ENCODE measurements around the gene LRRC18.

Gene LRRC18

DNA sequence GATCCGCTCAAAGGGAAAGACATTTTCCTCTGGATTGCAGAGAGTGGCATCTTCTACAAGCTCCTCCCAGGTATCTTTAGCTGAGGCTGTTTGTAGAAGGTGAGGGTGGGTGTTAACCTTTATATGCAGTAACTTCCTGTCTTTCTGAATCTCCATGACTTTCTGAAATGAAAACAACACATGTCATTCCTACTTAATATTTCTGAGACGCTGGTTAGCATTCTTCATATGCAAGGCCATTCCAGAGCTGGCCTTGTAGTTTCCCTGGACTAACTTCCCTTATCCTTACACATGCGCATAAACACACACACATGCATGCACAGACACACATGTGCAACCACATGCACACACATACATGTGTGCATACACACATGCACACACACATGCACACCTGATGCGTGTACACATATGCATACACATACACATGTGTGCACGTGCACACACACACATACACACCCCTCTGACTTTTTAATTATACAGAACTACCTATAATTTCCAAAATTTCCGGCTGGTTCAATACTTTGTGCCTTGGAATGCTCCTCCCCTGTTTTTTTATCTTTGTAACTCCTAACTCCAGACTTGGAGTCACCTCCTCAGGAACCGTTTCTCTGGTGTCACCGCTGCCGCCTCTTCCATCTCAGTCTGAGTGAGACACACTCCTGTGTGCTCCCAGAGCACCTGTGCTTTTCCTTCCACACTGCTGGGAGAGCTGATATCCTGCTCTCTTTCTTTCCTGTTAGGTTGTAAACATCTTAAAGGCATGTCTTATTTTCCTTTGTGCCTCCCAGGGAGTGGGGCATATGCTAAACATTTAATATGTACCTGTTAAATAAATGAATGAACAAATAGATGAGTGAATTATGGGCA lies 55.2 kb downstream of the LRRC18 start:
- CTCF ChIA-PET: interaction anchor here (0.6 kb wide), 2 partner anchors 105 to 280 kb away, joined by 5 to 6 read pairs; no protein-coding TSS in a partner anchor
- H3K27ac ChIP-seq: no peak overlapping the region
- POLR2A ChIA-PET (ENCODE audit: low non-redundant PET): no interaction called here
- no peak for DNase-seq (ENCODE audit: low spot score)
- TF ChIP-seq, protein P1, sequence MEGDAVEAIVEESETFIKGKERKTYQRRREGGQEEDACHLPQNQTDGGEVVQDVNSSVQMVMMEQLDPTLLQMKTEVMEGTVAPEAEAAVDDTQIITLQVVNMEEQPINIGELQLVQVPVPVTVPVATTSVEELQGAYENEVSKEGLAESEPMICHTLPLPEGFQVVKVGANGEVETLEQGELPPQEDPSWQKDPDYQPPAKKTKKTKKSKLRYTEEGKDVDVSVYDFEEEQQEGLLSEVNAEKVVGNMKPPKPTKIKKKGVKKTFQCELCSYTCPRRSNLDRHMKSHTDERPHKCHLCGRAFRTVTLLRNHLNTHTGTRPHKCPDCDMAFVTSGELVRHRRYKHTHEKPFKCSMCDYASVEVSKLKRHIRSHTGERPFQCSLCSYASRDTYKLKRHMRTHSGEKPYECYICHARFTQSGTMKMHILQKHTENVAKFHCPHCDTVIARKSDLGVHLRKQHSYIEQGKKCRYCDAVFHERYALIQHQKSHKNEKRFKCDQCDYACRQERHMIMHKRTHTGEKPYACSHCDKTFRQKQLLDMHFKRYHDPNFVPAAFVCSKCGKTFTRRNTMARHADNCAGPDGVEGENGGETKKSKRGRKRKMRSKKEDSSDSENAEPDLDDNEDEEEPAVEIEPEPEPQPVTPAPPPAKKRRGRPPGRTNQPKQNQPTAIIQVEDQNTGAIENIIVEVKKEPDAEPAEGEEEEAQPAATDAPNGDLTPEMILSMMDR (conservative IDR thresholded peaks at IDR 0.05; ENCODE audit: low read depth): no peak

DNA sequence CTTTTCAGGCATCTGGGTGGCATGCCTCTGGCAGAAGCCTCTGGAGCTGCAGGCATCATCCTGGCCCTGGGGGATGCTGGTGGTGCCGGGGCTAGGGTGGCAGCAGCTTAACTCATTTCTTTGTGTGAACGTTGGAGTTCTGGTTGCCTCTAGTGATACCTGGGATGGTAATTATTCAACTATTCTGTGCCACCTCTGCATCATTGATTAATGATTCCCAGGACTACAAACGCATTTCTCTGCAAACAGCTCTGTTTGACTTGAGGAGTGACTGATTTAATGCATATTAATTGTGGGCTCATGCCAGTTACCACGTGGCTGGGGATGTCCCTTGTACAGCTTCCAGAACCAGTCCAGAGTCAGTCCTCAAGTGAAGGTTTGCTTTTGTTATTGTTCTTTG lies 55.9 kb downstream of the LRRC18 start:
- no peak overlapping the region for H3K27ac ChIP-seq
- CTCF ChIA-PET: interaction anchor here (0.7 to 1.0 kb wide), 2 partner anchors 224 to 225 kb away, joined by 3 to 6 read pairs; no protein-coding TSS in a partner anchor
- DNase-seq (ENCODE audit: low spot score): no peak
- TF ChIP-seq, protein P1 (conservative IDR thresholded peaks at IDR 0.05; ENCODE audit: low read depth): no peak
- POLR2A ChIA-PET (ENCODE audit: low non-redundant PET): no interaction called here

DNA sequence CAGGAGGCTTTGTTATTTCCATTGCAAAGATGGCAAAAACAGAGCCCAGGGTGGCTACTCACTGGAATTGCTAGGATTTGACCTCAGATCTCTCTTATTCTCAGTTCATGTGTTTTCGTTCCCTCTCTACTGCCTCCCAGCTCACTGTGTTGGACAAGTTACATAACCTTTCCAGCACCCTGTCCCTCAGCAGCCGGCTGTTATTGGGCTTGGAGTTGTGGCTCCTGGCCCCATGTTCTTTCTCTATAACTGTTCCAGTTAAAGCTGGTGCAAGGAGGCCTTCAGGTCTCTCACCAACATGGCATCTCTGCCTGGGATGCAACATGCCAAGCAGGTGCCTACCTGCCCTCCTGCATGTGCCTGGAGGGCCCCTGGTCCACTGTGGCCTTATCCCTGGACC lies 56.8 kb downstream of the LRRC18 start:
- TF ChIP-seq, protein P1 (conservative IDR thresholded peaks at IDR 0.05; ENCODE audit: low read depth): no peak
- CTCF ChIA-PET: interaction anchor here (1.0 kb wide), 1 partner anchor 225 kb away, joined by 3 read pairs; no protein-coding TSS in a partner anchor
- no peak overlapping the region for H3K27ac ChIP-seq
- POLR2A ChIA-PET (ENCODE audit: low non-redundant PET): no interaction called here
- no peak for DNase-seq (ENCODE audit: low spot score)

DNA sequence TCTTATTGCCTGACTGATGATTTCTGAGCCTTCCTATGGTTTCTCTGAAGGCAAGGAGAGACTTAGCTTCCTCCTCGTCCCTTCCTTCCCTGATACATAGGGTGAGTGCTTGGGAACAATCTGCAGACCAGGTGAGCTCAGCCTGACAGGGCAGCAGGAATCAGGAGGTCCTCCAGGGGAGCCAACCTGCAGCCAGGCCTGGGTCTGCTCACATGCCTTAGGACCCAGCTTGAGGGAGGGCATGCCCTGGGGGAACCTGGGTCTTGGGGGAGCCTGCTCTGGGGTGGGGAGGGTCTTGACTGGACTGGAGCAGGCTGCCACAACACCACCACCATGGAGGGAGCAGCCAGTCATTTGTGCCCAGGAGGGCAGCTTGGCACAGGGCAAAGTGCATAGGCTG lies 57.7 kb downstream of the LRRC18 start:
- TF ChIP-seq, protein P1 (conservative IDR thresholded peaks at IDR 0.05; ENCODE audit: low read depth): no peak
- CTCF ChIA-PET: no interaction called here
- H3K27ac ChIP-seq: no peak overlapping the region
- POLR2A ChIA-PET (ENCODE audit: low non-redundant PET): no interaction called here
- DNase-seq (ENCODE audit: low spot score): no peak

DNA sequence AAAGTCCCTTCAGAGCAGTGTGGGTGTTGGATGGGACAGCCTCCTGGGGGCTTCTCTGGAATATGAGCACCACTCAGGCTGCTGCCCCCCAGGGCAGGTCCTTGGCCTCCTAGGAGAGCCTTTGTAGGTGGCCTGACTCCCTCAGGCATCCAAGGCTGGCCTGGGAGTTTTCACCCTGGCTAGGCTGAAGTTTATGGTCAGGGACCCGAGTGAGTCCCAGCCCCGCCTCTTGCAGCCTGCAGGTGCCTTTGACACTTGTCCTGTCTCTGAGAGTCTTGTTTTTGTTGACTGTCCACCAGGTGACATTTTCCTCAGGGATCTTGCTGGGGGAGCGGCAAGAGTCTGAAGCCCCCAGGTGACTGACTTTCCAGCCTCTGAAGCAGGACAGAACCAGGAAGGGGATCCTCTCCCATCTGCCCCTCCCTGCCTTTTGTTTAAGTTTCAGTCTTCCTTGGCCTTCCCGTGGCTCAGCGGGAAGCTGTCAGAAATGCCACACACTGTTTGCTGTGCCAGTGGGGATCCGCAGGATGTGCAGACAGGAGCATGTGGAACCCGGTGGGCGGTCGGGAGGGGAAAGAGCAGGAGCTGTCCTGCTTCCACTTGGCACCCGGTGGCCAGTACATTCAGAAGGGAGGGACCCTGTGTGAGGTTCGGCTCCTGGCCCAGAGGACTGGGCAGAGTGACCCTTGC lies 59.5 kb downstream of the LRRC18 start:
- ChIA-PET CTCF (interaction anchor here (0.6 kb wide), 1 partner anchor 328 kb away, joined by 4 read pairs; no protein-coding TSS in a partner anchor), POLR2A (ENCODE audit: low non-redundant PET) (no interaction called here)
- no peak overlapping the region for H3K27ac ChIP-seq
- DNase-seq (ENCODE audit: low spot score): no peak
- TF ChIP-seq, protein P1 (conservative IDR thresholded peaks at IDR 0.05; ENCODE audit: low read depth): no peak

DNA sequence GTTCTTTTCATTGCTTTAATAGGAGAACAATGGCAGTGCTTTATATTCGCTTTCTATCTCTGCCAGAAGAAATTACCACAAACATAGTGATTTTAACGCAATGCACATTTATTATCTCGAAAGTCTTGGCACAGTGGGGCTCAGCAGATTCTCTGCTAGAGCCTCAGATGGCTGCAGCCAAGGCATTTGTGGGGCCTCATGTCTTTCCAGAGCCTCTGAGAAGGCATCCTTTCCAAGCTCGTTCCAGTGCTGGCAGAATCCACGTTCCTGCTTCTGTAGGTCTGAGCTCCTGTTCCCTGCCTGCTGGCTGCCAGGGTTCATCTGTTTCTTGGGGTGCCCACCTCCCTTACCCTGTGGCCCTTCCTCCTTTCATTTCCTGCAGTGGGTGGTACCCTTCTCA lies 60.2 kb downstream of the LRRC18 start:
- ChIA-PET CTCF (no interaction called here), POLR2A (ENCODE audit: low non-redundant PET) (no interaction called here)
- H3K27ac ChIP-seq: no peak overlapping the region
- TF ChIP-seq, protein P1 (conservative IDR thresholded peaks at IDR 0.05; ENCODE audit: low read depth): no peak
- no peak for DNase-seq (ENCODE audit: low spot score)
